Lower leg skin (tissue), 4 donors: ENCODE results near the gene AMBRA1. TPM values are rescaled to one million over a fixed set of nuclear protein-coding genes. Genes with fewer than 3 reads are reported as not detected.
"Not testable (repeated sequence)": the region's sequence is repeated elsewhere in the genome, so short reads cannot be mapped to it uniquely, and the experiment has no call there.

Source experiments
- DNase-seq, 2 donors: peaks; one replicate each; pipeline ENCODE4 v3.0.0-alpha.2; 2019; ENCODE audit warnings: low spot score in 2 of 2
- H3K4me3 ChIP-seq: fragments of 200-600 bp; sonication (generic); 2 replicates; pipeline ENCODE4 v1.5.1; 2017; ENCODE audit warnings: mild to moderate bottlenecking, low read depth; ENCODE audit not compliant: poor library complexity, severe bottlenecking
- POLR2A ChIP-seq, 2 donors: fragments of 450-650 bp; IDR thresholded peaks; one replicate each; pipeline ENCODE4 v1.6.1; 2016 to 2017; ENCODE audit warnings: antibody characterized with exemption in 2 of 2, mild to moderate bottlenecking in 1 of 2, moderate library complexity in 1 of 2
- WGBS, 2 donors: methylation state at CpG; one replicate each; pipeline ENCODE4 v1.1.5; 2018; 5-methylcytosine and 5-hydroxymethylcytosine counted together
- intact Hi-C: fragments of 100-400 bp; cut with DNase I; formaldehyde crosslinking; loops from one replicate; pipeline ENCODE4 v1.15.0; 2023; ENCODE audit warnings: low total_unique reads
- total RNA-seq, 4 donors: library from RNA; depleted of rRNA; stranded (reverse); fragments of >200 nt; gene quantifications; one replicate each; pipeline ENCODE4 v1.1.0, GENCODE V29; 2016
- TF ChIP-seq, protein P1 (sequence below), 3 donors: fragments of 450-650 bp; IDR thresholded peaks; one replicate each; pipeline ENCODE4 v1.5.1; 2016; ENCODE audit warnings: antibody characterized with exemption in 3 of 3, mild to moderate bottlenecking in 3 of 3, moderate library complexity in 2 of 3

Gene AMBRA1
- total RNA-seq, 4 donors from 2014 or later: 31.5 to 67.5 (median 36.2) TPM

DNA sequence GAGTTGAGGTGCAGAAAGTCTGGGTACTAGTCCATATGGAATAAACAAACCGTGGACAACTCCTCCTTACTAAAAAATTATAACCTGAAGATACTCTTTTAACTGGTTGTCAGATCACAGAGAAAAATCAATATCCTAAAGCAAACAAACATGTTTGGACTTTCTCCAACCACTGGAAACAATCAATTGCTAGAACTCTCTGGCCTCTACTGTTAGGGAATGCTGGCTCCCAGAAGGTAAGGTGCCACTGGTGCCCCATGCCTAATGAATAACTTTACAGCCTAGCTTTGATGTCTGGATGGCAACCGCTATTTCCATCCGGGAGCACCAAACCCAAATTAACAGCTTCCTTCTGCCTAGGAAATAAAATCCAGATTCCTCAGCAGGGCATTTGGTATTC, 74.5 kb downstream of the AMBRA1 start:
- no peak for DNase-seq
- no peak for TF ChIP-seq POLR2A (IDR thresholded peaks at IDR 0.05)
- TF ChIP-seq, protein P1, sequence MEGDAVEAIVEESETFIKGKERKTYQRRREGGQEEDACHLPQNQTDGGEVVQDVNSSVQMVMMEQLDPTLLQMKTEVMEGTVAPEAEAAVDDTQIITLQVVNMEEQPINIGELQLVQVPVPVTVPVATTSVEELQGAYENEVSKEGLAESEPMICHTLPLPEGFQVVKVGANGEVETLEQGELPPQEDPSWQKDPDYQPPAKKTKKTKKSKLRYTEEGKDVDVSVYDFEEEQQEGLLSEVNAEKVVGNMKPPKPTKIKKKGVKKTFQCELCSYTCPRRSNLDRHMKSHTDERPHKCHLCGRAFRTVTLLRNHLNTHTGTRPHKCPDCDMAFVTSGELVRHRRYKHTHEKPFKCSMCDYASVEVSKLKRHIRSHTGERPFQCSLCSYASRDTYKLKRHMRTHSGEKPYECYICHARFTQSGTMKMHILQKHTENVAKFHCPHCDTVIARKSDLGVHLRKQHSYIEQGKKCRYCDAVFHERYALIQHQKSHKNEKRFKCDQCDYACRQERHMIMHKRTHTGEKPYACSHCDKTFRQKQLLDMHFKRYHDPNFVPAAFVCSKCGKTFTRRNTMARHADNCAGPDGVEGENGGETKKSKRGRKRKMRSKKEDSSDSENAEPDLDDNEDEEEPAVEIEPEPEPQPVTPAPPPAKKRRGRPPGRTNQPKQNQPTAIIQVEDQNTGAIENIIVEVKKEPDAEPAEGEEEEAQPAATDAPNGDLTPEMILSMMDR (IDR thresholded peaks at IDR 0.05): no peak
- intact Hi-C loops: no loop called here
- 59 to 77% methylated on average over 3 of the region's 3 CpGs for WGBS, 2 donors
- H3K4me3 ChIP-seq: no peak overlapping the region

DNA sequence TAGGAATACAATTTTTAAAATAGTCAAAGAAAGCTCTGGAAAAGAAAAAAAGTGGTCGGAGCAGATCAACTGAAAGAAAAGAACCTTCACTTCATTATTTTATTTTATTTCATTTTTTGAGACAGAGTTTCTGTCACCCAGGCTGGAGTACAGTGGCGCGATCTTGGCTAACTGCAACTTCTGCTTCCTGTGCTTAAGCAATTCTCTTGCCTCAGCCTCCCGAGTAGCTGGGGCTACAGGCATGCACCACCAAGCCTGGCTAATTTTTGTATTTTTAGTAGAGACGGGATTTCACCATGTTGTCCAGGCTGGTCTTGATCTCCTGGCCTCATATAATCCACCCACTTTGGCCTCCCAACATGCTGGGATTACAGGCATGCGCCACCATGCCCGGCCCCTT, 74.9 kb downstream of the AMBRA1 start:
- DNase-seq, intact Hi-C loops, H3K4me3 ChIP-seq: not testable (repeated sequence)
- WGBS, 2 donors: 90 to 91% methylated on average over 7 of the region's 7 CpGs

DNA sequence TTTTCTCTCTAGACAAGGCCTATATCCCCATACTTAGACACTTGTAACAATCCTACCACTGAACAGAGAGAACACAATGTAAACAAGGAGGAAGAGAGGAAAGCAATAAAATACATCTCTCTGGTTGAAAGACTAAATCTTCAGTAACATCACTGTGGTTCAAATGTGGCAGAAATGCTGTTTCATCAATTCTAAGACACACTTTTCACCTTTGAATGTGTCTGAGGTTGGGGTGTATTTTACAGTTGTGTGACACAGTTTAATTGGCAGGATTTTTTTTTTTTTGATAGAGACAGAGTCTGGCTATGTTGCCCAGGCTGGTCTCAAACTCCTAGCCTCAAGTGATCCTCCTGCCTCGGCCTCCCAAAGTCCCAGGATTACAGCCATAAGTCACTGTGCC, 79.5 kb downstream of the AMBRA1 start:
- intact Hi-C loops: no loop called here
- no peak for DNase-seq
- 84 to 100% methylated on average over 1 of the region's 1 CpG for WGBS, 2 donors
- H3K4me3 ChIP-seq: no peak overlapping the region
- TF ChIP-seq, protein P1 (IDR thresholded peaks at IDR 0.05): no peak
- TF ChIP-seq POLR2A (IDR thresholded peaks at IDR 0.05): no peak

DNA sequence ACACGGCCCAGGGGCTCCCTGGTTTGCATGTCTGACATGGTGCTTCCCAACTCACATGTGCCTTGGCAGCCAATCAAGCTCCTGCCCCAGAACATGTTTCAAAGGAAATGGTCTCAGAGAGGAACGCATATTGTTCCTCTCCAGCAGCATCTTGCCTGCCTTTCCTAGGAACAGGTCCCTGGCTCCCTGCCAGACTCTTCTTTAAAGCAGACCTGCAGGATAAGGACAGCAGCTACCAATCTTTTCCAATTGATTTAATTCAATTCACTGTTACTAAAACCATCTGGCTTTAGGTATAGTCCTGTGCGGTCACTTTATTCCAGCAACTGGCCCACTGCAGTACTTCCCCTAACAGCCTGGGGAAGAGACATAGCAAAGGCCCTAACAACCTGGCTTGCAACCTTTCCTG, 79.9 kb downstream of the AMBRA1 start:
- peak; percentile 60 to 86 for DNase-seq
- 33 to 37% methylated on average over 3 of the region's 3 CpGs for WGBS, 2 donors
- TF ChIP-seq, protein P1 (IDR thresholded peaks at IDR 0.05): no peak
- TF ChIP-seq POLR2A (IDR thresholded peaks at IDR 0.05): no peak
- no peak overlapping the region for H3K4me3 ChIP-seq
- intact Hi-C loops: no loop called here

DNA sequence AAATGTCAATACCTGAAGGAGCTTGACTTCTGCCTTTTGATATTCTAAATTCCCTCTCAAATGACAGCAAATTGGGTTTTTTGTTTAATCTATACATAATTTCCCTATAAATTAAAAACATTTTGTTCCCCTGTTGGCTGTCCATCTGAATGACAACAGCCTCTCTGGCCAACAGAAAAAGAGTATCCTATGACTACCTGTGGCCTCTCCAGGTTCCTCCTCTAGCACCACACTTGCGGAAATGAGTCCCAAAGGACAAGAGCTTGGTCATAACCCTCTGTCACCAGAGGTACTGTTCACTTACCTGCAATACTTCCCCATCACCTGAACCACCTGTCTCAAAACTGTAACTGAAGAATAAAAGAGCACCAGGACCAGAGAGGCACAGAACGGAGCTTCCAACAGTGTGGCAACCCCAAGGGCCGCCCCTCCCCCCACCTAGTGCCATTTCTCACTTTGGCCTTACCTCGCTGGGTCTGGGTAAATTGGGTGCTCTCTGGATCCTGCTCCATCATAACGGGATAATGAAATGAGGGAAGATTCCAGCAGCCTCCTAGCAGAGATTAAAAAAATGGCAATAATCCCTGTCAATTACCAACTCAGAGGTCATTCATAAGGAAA, 81.5 kb downstream of the AMBRA1 start:
- no peak for DNase-seq
- intact Hi-C loops: no loop called here
- no peak overlapping the region for H3K4me3 ChIP-seq
- TF ChIP-seq, protein P1 (IDR thresholded peaks at IDR 0.05): no peak
- no peak for TF ChIP-seq POLR2A (IDR thresholded peaks at IDR 0.05)
- 96 to 97% methylated on average over 5 of the region's 5 CpGs for WGBS, 2 donors

DNA sequence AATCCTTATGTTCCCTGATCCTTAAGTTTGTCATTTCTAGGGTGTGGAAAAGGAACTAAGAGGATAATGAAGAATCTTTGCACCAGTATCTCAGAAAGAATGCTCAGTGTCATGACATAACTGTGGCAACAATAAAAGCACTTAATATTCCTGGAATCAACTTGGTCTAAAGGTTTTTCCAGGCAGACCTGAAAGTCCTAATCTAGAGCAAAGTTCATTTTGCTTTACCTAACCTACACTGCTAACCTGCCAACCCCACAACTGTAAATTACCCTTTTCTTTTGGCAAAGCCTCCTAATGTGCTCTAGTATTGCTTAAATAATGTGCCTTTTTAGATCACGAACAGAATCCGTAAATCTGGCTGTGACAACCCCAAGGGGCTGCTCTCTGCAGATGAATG, 82.5 kb downstream of the AMBRA1 start:
- TF ChIP-seq, protein P1 (IDR thresholded peaks at IDR 0.05): no peak
- TF ChIP-seq POLR2A (IDR thresholded peaks at IDR 0.05): no peak
- intact Hi-C loops: no loop called here
- no peak for DNase-seq
- H3K4me3 ChIP-seq: no peak overlapping the region
- 74 to 88% methylated on average over 2 of the region's 2 CpGs for WGBS, 2 donors
